ENCODE data around the gene CRYBG2.

GRCh38 chr1:26395754-26396153, 41.8 kb upstream of the CRYBG2 start:
- TF ChIP-seq GABPA (IDR thresholded peaks at IDR 0.05; ENCODE audit: borderline replicate concordance, insufficient read depth, low read length): no peak
- TF ChIP-seq CTCF (IDR thresholded peaks at IDR 0.05; ENCODE audit: control extremely low read depth in 1 of 3, insufficient read depth in 1 of 3, low read depth in 1 of 3, low read length in 3 of 3): no peak
- TF ChIP-seq POLR2AphosphoS5 (IDR thresholded peaks at IDR 0.05; ENCODE audit: low read depth, low read length): no peak
- no peak for TF ChIP-seq SP1 (IDR thresholded peaks at IDR 0.05; ENCODE audit: low read depth, low read length)
- no peak for TF ChIP-seq CBX5 (IDR thresholded peaks at IDR 0.05; ENCODE audit: low read depth, low read length)
- TF ChIP-seq EZH2 (IDR thresholded peaks at IDR 0.05; ENCODE audit: low read depth, low read length, severe bottlenecking): no peak
- TF ChIP-seq EP300 (IDR thresholded peaks at IDR 0.05; ENCODE audit: borderline replicate concordance in 1 of 2, low read depth in 2 of 2, low read length in 2 of 2): no peak
- TF ChIP-seq TAF1 (IDR thresholded peaks at IDR 0.05; ENCODE audit: low read depth, low read length): no peak
- TF ChIP-seq GTF2F1 (IDR thresholded peaks at IDR 0.05; ENCODE audit: borderline replicate concordance, low read depth, low read length): no peak
- TF ChIP-seq E2F6 (IDR thresholded peaks at IDR 0.05): no peak
- no peak for TF ChIP-seq POLR2A (IDR thresholded peaks at IDR 0.05; ENCODE audit: control extremely low read depth in 1 of 2, low read depth in 2 of 2, low read length in 2 of 2)
- TF ChIP-seq RNF2 (IDR thresholded peaks at IDR 0.05; ENCODE audit: borderline replicate concordance, low read depth, low read length, missing control alignments, poor library complexity, severe bottlenecking): no peak
